DMS53 treated with DMSO at 0.1 percent for 48 hours (cell line): ENCODE data around the gene FAIM2.

Experiments
- DNase-seq: peaks from one replicate; lab custom pipeline; 2025; ENCODE audit not compliant: unreplicated experiment; lab: John Stamatoyannopoulos, UW

FAIM2 gene

GRCh38 chr12:49903700-49904423 is at the start of gene FAIM2:
FAIM2 (minus strand) TSS chr12:49903900; CDS start chr12:49903792, 108 bp downstream.
- DNase-seq = no peak

GRCh38 chr12:49953151-49953550 is 49.5 kb upstream of the FAIM2 start:
- DNase-seq = no peak

GRCh38 chr12:49952391-49953055 is 48.8 kb upstream of the FAIM2 start:
- no peak for DNase-seq

GRCh38 chr12:49951411-49952240 is 47.9 kb upstream of the FAIM2 start:
- DNase-seq = no peak

- no peak for DNase-seq
Measured at GRCh38 chr12:49950273-49951251, 46.9 kb upstream of the FAIM2 start, which contains the start of gene AQP2. AQP2 (plus strand) TSS chr12:49950737; CDS start chr12:49950831, 94 bp downstream.

GRCh38 chr12:49949866-49950265 is 46.2 kb upstream of the FAIM2 start:
- DNase-seq = no peak

- DNase-seq = no peak
Measured at GRCh38 chr12:49948866-49949845, 45.5 kb upstream of the FAIM2 start.

- DNase-seq = no peak
Measured at GRCh38 chr12:49947593-49948226, 44.0 kb upstream of the FAIM2 start.

GRCh38 chr12:49946497-49946896 is 42.8 kb upstream of the FAIM2 start:
- no peak for DNase-seq

GRCh38 chr12:49946086-49946485 is 42.4 kb upstream of the FAIM2 start:
- no peak for DNase-seq

GRCh38 chr12:49945394-49946080 is 41.8 kb upstream of the FAIM2 start:
- DNase-seq = peak; percentile 68

GRCh38 chr12:49944718-49945117 is 41.0 kb upstream of the FAIM2 start:
- no peak for DNase-seq

- DNase-seq = no peak
Measured at GRCh38 chr12:49944046-49944445, 40.3 kb upstream of the FAIM2 start.

- DNase-seq = no peak
Measured at GRCh38 chr12:49943625-49943960, 39.9 kb upstream of the FAIM2 start.

GRCh38 chr12:49942921-49943624 is 39.4 kb upstream of the FAIM2 start:
- DNase-seq = no peak

- DNase-seq = no peak
Measured at GRCh38 chr12:49942512-49942893, 38.8 kb upstream of the FAIM2 start.

- DNase-seq = no peak
Measured at GRCh38 chr12:49941556-49942511, 38.1 kb upstream of the FAIM2 start.
